ENCODE measurements around the gene IDE.

IDE gene

DNA sequence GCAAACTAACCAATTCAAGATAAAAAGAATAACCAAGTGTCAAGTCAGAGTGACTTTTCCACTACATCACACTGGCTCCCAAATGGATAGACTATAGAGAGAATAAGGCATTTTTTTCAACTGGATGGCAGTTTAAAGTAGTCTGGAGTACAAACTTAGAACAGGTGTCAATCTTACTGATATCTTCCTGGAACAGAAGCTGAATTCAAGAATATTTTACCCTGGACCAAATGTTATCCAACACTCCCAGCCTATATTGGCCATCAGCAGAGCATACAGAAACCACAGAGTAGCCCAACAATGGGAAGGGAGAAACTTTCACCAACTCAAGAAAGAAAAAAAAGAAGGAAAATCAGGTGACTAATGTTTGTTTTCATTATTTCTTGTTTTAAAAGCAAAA, 11.5 kb downstream of the IDE start:
- no peak for DNase-seq

DNA sequence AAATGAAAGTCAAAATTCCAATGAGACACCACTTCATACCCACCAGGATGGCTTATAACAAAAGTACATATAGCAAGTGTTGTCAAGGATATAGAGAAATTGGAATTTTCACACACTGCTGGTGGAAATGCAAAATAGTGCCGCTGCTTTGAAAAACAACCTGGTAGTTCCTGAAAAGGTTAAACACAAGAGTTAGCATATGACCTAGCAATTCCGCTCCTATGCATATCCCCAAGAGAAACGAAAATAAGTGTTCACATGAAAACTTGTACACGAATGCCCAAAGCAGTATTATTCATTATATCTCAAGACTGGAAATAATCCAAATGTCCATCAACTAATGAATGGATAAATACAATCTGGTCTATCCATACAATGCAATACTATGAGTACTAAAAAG, 14.8 kb downstream of the IDE start:
- DNase-seq, result no peak

DNA sequence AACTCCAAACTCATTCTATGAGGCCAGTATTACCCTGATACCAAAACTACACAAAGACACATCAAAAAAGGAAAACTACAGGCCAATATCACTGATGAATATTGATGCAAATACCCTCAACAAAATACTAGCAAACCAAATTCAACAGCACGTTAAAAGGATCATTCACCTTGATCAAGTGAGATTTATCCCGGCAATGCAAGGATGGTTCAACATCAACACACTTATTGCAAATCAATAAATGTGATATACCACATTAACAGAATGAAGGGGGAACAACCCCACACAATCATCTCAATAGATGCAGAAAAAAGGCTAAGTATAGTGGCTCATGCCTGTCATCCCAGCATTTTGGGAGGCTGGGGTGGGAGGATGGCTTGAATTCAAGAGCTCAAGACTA, 19.9 kb downstream of the IDE start:
- no peak for DNase-seq

DNA sequence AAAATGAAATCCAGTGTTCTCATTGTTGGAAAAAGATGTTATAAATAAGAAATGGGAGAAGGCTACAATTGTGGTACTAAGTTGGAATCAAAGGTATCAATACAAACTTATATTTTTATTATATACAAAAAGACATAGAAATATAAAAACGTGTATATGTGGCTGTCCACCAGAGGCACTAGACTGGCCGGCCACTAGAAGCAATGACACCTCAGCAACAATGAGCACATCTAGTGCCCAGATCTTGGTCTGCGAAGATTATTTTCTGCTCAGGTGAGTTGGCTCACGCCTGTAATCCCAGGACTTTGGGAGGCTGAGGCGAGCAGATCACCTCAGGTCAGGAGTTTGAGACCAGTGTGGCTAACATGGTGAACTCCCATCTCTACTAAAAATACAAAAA, 21.6 kb downstream of the IDE start:
- DNase-seq, result no peak

DNA sequence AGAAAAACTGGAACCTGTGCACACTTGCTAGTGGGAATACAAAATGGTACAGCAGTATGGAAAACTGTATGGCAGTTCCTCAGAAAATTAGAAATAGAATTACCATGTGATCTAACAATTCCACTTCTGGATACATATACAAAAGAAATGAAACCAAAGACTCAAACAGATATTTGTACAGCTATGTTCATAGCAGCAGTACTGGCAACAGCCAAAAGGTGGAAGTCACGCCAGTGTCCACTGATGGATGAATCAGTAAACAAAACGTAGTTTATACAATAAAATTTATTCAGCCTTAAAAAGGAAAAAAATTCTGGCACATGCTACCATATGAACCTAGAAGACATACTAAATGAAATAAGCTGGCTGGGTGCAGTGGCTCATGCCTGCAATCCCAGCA, 23.0 kb downstream of the IDE start:
- no peak for DNase-seq

DNA sequence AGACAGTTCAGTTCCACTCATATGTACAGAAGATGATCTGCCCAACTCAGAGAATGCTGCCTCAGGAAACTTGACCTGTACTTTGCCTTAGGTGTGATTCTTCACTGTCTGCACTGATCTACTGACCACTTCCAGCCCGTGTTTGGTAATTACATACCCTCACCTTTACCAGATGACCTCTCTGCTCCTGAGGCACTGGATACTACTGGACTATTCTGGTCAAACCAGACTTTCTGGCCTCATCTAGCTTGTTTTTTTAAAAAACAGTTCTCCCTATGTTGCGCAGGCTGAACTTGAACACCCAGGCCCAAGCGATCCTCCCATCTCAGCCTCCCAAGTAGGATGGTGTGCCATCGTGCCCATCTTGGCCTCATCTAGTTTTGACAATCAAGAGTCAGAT, 26.2 kb downstream of the IDE start:
- no peak for DNase-seq

DNA sequence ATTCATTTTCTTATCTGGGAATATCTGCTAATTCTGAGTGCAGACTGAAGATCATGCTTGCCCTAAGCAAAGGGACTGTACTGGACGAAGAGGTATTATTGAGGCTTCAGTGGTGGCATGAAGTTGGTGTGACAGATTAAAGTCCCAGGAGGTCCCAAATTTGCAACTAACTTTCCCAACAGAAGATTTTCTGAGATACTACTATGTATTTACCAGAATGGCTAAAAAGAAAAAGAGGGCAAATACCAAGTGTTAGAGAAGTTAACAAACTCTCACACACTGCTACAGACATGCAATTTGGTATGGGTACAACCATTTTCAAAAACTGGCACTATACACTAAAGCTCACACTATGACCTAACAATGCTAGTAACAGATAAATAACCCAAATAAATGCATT, 28.3 kb downstream of the IDE start:
- no peak for DNase-seq

DNA sequence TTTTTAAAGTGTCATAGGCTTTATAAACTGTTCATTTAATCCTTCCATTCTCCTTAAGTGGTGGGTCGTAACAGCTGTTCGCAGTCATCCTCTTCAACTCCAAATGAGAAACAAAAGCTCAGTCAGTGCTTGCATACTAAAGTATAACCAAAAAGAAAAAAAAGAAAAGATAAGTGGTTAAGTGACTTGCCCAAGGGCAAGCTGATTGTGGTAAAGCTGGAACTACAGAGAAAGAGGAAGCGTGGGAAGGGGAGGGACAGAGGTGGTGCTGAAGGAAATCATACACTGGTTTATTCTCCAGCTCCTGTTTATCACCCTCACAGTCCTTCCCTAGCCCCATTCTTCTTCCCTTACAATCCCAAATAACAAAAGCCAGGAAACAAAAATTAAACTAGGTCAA, 29.6 kb downstream of the IDE start:
- no peak for DNase-seq

DNA sequence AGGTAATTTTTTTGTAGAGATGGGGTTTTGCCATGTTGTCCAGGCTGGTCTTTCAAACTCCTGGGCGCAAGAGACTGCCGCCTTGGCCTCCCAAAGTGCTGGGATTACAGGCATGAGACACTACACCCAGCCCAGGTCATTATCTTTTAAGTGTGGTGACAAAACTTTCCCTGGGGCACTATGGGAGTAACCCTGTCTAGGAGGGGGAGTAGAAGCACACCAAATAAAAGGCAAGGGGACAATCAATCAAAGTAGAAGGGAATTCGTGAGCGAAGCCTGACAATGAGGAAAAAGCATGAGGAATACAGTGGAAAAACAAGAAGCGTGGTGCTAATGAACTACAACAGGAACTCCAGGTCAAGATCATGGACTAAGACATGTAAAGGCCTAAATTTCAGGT, 31.4 kb downstream of the IDE start:
- DNase-seq, result no peak

DNA sequence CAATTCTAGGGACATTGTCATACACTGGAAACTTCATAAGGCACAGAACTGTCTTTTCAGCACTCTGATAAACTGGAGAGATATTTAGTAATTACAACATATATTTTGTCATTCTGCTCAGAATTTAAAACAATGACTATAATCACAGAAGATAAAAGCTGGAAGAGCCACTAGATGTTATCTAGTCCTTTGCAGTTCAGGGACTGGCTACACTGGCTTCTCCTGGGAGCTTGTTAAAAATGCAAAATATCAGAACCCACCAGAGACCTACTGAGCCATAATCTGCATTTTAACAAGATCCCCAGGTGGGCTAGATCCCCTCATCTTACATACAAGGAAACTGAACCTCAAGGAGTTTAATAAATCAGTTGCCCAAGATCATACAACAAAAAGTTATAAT, 32.3 kb downstream of the IDE start:
- DNase-seq, result no peak

DNA sequence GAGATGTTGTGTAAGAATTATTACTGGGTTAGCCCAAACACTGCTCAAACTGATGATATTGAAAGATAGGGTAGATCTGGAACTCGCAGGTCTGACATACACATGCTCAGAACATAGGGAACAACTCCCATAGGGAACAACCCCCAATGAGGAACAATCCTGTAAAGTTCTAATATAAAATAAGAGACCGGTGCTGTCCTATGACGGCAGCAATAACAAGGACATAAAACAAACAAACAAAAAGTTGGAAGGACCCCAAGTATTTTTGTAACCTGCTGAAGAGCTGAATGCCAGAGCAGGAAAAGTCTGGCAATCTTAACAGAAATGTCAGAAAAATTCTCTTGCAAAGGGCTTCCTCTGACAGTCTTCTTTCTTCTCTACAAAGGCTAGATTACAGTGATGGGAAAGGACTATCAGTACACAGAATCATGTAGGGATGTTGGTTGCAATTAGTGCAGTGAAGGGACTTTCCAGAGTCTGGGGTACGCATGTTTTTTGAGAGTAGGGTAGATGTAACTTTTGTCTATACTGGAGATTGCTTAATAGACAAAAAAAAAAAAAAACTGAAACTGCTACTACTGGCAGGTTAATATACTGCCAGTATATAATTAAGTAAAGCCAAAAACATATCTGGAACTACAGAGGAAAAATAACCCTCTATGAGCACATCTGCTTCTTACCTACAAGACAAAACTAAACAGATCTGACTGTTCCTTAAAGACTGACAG, 35.5 kb downstream of the IDE start:
- DNase-seq, result no peak

DNA sequence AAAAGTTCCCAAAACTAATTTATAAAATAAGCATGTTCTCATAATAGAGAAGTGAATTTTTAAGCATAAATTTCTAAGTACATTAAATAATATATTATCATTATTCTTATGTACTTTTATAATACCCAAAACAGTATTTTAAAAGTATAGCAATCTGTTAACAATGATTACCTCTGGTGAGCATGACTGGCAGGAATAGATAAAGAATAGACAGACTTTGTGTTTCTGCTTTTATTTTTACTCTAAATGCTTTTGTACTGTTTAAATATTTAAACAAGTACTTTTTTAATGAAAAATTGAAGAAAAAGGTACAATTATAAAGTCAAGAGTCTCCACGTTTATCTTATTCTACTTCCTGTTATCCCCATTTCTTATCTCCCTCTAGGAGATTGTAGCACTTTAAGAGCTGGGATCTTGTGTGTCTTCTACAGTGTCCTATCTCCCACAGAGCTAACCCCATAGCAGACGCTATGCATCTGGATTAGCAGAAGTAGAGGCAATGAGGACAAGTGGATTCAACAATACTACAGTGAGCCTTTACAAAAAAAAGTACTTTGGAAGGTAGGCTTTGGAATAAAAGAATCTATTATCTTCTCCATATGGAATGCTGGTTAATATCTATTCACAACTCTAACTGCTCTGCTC, 42.9 kb downstream of the IDE start:
- DNase-seq, result no peak

DNA sequence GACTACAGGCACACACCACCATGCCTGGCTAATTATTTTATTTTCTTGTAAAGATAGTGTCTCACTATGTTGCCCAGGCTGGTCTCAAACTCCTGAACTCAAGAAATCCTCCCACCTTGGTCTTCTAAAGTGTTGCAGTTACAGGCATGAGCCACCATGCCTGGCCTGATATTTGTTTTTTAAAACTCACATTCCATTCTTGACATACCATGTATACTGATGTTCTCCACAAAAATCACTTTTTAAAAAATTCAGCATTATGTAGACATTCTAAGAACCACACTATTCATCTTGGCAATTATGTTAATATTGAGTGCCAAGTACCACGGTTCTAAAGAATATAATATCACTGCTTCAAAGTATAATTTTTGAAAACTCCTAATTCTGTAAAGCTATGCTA, 43.5 kb downstream of the IDE start:
- no peak for DNase-seq

DNA sequence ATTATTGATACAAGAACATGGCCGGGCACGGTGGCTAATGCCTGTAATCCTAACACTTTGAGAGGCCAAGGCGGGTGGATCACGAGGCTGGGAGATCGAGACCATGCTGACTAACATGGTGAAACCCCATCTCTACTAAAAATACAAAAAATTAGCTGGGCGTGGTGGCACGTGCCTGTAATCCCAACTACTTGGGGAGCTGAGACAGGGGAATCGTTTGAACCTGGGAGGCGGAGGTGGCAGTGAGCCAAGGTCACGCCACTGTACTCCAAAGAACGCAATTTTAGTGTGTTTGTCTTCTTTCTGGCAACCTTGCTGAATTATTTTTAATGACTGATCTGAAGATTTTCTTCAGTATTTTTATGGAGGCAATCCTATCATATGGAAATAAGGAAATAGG, 46.2 kb downstream of the IDE start:
- DNase-seq, result no peak

DNA sequence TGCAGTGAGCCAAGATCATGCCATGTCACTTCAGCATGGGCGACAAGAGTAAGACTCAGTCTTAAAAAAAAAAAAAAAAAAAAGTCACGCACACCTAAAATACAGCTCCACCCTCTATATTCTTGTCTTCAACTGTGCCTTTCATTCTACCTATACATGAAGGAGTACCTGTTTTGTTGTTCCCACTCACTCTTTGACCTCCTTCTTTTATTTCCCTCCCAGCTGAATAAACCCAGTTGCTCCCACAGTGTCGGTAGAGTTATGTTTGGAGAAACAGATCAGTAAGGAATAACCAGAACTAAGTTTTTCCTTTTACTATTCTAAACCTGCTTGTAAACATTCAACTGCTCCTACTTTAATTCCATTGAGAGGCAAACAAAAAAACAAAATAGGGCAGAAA, 50.3 kb downstream of the IDE start:
- no peak for DNase-seq

DNA sequence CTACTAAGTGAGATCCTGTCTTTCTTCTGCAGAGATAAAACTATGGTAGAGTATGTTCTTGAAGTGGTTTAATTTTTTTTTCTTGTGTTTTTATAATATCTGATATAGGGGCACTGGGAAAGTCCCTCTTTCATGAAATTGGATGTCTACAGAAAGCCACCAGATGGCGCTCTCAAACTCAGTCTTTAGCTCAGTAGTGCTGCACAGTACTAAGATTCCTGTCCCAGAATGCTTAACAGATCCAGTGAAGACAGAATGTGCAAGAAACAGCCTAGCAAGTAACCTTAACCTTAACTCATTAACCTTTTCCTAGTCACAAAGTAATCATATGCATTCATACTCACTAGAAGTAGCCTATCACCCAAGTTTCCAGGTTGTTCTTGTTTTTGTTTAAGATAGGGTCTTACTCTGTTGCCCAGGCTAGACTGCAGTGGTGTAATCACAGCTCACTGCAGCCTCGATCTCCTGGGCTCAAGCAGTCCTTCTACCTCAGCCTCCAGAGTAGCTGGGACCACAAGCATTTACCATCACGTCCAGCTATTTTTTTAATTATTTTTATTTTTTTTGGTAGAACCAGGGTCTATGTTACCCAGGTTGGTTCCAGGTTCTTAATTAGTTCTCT, 56.7 kb downstream of the IDE start:
- peak; percentile 22 for DNase-seq

DNA sequence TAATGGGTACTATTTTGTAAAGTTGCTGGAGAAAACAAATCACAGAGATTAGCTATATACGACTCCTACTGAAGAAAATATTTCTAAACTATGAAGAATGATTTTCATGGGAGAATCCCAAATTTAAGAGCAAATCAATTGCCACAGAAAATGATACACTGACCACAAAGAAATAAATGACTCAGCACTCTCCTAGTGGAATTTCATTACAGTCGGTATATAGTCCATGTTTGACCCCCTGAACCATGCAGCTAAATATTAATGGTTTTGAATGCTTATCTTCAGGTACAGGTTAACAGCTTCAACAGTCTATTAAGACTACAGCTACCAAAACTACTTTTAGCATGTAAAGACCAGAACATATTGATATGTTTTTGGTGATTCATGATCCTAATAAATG, 65.0 kb downstream of the IDE start:
- DNase-seq, result no peak

DNA sequence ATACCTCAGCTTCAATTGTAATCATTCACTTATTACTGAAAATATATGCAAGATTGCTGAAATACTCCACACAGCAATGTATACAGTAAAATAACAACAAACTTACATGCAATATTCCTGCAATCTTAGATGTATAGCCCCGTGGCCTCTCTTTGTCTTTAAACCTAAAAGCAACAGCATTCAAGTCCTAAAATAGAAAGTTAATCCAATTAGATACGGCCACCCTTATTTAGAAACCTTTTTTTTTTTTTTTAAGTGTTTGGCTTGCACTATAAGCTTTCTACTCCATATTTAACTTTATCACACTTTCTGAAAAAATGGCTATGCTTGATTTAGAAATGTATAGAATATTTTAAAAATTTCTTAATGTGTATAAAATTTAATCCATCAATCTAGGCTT, 67.6 kb downstream of the IDE start:
- DNase-seq, result no peak

DNA sequence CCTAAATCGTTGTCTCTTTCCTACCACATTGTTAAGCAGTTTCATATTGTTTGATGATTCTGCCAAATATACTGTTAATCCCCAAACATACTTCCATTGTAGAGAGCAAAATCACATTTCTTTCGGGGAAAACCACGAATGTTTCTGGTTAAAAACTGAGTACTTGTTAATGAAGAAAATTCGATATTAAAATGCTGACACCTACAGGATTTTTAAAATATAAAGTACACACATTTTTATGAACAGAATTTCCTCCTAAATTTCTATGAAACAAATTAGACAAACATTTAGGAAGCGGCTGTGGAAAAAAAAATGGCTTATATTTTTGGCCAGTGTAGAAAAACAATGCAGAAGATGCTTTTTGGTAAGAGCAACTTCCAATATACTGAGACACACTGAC, 68.8 kb downstream of the IDE start:
- no peak for DNase-seq

DNA sequence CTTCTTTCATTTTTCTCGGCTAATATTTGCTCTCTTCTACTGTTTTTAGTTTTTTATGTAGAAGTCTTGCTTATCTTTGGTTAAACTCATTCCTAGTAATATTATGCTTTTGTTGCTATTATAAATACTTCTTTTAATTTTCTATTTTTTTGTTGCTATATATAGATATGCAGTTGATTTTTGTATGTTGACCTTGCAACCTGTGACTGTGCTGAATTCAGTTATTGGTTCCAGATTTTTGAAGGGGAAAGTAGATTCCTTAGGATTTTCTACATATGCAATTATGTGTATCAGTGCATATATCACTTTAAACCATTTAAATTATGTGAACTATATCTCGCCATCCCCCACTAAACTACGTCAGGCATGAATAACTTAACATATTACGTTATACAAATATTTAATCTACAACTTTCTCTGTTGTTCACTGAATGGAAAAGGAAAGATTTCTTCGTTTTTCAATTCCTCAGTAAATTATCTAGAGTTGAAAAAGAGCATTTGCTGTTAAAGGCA, 71.5 kb downstream of the IDE start:
- no peak for DNase-seq

DNA sequence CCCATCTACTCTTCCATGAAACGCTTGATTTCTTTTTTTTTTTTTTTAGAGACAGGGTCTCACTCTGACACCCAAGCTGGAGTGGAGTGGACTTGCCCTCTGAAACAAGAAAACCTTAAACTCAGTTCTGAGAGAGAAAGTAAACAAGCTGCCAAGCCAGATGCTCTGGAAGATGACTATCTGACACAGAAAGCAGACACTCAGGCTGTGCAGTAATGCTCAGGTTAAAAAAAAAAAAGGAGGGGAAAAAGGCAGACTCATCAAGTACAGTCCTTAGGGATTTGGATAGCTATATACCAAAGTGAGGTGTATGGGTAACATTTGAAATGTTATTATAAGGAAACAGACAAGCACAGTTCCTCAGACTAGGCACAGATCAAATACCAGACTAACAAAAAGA, 80.5 kb downstream of the IDE start:
- DNase-seq, result no peak

DNA sequence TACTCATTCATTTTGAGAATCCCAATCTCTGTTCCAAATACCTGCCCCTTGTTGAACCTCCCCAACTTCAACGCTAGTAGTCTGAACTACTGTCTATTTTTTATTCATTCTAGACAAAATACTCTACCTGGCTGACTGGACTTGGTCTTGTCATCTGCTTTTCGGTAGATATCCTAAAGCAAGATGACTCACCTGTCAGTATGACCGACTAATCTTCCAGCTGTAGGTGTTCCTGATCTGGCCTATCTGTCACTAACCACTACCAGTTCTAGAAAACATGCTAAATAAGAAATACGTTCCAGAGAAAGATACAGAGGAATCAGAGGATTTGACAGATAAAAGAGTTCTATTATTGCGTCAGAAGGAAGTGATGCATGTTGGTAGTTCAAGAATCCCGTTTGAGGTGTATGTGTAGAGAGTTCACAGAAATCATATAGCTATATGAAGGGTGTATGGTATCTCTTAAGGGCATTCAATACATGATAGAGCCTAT, 81.1 kb downstream of the IDE start:
- no peak for DNase-seq

DNA sequence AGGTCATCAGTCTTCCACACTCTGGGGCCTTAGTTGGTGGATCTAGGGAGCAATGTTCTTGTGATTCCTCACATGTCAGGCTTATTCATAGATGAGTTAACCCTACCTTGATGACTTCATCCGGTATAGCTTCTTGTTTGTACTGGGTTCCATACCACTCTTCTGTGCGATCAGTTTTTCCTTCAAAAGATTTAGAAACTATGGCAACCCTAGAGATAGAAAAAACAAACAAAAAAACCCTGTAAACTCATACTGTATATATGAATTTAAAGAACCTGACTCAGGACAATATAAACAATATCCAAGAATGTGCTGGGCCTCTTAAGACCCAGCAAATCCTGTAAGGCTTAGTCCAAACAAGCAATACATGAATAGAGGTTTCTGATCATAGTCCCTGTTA, 83.5 kb downstream of the IDE start:
- DNase-seq, result no peak

DNA sequence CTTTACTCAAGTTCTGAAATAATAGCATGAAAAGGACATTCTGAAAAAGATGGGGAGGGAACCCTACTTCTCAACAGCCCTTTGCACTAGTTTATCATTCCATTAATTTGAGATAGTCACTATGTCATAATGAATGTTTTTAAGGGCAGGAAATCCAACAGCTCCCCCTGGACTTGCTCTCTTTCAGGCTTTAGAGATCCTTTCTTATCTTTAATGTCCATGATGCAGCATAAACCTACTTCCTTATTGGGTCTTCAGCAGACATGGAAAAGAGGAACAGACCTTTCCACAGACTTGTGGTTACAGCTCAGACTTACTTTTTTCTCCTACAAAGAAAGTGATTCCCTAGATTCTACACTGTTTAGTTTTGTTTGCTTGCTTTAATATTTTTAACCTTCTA, 87.3 kb downstream of the IDE start:
- DNase-seq, result no peak
